ENCODE results near the gene TBL3. TPM values are rescaled to one million over a fixed set of nuclear protein-coding genes. Genes with fewer than 3 reads are reported as not detected.

TBL3 gene
- total RNA-seq, 2 experiments from 2014 or later = 29.4 to 30.7 TPM

DNA sequence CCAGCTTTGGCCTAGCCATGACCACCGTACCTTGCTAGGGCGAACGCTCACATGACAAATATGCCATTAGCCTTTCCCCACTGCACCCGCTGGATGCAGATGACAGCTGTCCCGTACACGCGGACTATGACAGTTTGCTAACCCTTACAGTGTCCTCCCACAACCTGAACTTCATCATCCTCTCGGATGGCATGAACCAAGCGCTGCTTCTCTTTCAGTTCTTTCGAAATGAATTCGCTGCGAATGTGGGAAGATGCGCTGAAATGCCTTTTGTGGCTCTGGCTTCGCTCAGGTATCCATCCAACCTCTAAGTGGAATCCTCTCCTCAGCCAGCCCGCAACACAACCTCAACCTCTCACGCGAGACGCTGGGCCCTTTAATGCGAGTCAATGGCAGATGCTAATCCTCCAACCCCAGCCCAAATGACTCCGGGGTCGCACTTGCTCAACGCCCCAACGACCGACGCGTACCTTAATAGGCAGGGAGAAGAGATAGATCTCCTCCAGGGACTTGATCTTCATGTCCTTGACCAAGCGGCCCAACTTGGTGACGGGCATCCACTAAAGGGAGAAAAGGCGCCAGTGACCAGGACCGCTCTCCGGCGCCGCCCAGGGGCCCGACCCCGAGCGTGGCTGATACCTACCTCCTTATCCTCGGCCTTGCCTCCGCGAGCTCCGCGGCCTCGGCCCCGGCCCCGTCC, 7.9 kb upstream of the TBL3 start:
- H3K36me3 Mint-ChIP-seq = peaks cover 22% of the 10 kb centered on the region
- H3K27me3 Mint-ChIP-seq = no peaks in the 10 kb centered on the region
- ATAC-seq (ENCODE audit: low read depth) (peak; percentile 11), DNase-seq (no peak)
- H3K27ac Mint-ChIP-seq = peak overlapping the region; percentile 96
- peak overlapping the region; percentile 96 for H3K4me3 Mint-ChIP-seq
- POLR2A ChIA-PET = interaction anchor here (0.5 to 3.6 kb wide), 32 partner anchors 8 to 1371 kb away, joined by 3 to 50 read pairs (median 6); partner anchors contain the start of genes E4F1, ECI1, GFER and MAPK8IP3
- peaks cover 44% of the 10 kb centered on the region for H3K4me1 Mint-ChIP-seq
- no peaks in the 10 kb centered on the region for H3K9me3 Mint-ChIP-seq

DNA sequence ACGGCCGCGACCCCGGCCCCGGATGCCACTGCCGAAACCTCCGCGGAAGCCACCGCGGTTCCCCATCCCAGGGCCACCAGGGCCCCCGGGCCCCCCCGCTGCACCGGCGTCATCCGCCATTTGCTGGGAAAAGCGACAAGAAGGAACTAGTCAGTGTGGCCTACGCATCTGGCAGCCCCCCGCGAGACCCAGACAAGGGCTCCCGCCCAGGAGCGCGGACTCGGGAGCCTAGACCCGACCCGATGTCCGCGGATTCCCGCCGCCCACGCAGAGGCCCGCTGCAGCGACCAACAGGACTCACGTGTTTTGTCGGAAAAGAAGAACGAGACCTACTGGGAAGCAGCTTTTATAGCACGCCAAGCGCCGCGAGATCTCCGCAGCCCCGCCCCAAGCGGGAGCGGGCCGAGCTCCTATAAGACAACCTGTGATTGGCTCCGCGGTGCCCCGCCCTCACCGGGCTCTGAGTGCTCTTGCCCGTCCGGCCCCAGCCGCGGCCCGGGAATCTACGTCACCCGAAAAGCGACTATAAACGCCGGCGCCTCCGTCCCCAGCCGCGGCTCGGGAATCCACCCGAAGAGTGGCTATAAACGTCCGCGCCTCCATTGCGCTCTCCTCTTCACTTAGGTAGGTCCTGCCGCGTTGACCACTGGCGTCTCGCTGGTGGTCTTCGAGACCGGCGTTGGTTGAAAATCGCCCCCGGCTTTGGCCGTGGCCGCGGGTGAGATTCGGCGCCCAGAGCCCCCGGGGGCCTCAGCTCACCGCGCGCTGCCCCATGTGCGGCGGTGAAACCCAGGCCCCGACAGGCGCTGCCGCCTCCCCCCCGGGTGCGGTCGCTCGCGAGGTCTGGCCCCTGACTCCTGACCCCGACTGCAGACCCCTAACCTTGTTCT, 7.1 kb upstream of the TBL3 start, which contains the start of gene RPS2:
TSS of gene RPS2 (minus strand) at position 321 of the 890 bp plus-strand sequence. CDS start at position 120, 201 bp downstream.
- Mint-ChIP-seq H3K4me1 (peaks cover 42% of the 10 kb centered on the region), H3K27me3 (no peaks in the 10 kb centered on the region), H3K27ac (peak within 1 kb of the TSS; percentile 96), H3K9me3 (no peaks in the 10 kb centered on the region), H3K36me3 (peaks cover 22% of the 10 kb centered on the region), H3K4me3 (peak within 1 kb of the TSS; percentile 96)
- peak; percentile 99 for DNase-seq
- POLR2A ChIA-PET = interaction anchor here (0.5 to 3.6 kb wide), 37 partner anchors 8 to 1372 kb away, joined by 3 to 50 read pairs (median 5); partner anchors contain the start of genes E4F1, ECI1, GFER and IFT140
- ATAC-seq (ENCODE audit: low read depth) = peak; percentile 90

DNA sequence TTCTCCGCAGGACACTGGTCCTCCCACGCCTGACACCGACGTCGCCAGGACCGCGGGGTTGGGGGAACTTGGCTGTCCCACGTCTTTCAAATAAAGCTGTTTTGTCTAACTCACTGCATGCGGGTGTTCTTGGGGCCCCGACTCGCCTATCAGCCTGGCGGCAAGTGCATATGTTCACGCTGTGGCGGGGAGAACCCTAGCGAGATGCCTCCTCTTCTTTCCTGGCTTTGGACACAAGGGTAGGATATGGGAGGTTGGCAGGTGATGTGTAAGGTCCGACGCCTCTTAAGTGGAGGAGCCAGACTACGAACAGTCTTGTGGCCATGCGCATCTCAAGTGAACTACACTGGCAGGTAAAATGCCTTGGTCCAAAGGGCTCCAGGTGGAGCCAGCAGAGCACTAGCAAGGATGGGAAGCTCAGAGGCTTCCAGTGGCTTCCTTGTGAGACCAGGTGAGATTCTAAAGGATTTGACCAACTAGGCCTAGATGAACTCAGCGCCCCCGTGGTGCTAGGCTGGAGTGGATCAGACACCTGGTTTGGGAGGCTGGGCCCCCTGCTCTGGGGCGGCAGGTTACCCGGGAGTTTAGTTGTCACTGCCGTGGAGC, 6.4 kb upstream of the TBL3 start:
- Mint-ChIP-seq H3K4me3 (peak overlapping the region; percentile 96), H3K4me1 (peaks cover 36% of the 10 kb centered on the region)

DNA sequence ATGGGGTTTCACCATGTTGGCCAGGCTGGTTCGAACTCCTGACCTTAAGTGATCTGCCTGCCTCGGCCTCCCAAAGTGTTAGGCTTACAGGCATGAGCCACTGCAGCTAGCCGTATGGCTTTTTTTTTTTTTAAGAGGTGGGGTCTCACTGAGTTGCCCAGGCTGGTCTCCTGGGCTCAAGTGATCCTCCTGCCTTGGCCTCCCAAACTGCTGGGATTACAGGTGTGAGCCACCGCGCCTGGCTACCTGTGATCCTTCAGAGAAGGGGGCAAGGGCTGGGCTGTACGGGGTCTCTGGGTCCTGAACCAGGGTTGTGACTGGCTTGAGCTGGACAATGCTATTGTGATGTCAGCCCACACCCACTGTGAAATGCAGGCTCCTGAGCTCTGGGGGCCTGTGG, 5.4 kb upstream of the TBL3 start, which contains the start of gene RNF151:
TSS of gene RNF151 (plus strand) at position 397 of the 400 bp plus-strand sequence. CDS start 26 bp downstream, outside the sequence.
- H3K27me3 Mint-ChIP-seq = no peaks in the 10 kb centered on the region
- H3K27ac Mint-ChIP-seq = peak within 1 kb of the TSS; percentile 96
- POLR2A ChIA-PET = interaction anchor here (1.4 to 3.6 kb wide), 5 partner anchors 15 to 189 kb away, joined by 3 to 50 read pairs (median 20); partner anchors contain the start of genes GFER, MSRB1, NOXO1 and TRAF7
- DNase-seq (no peak), ATAC-seq (ENCODE audit: low read depth) (no peak)
- no peaks in the 10 kb centered on the region for H3K9me3 Mint-ChIP-seq
- H3K4me3 Mint-ChIP-seq = peak within 1 kb of the TSS; percentile 96
- peaks cover 31% of the 10 kb centered on the region for H3K4me1 Mint-ChIP-seq
- peaks cover 14% of the 10 kb centered on the region for H3K36me3 Mint-ChIP-seq

More for the DNA sequence above, 6.4 kb upstream of the TBL3 start:
- Mint-ChIP-seq H3K36me3 (peaks cover 20% of the 10 kb centered on the region), H3K9me3 (no peaks in the 10 kb centered on the region), H3K27me3 (no peaks in the 10 kb centered on the region), H3K27ac (peak overlapping the region; percentile 96)
- ATAC-seq (ENCODE audit: low read depth) (no peak), DNase-seq (no peak)
- POLR2A ChIA-PET = interaction anchor here (0.6 to 3.6 kb wide), 26 partner anchors 8 to 1372 kb away, joined by 3 to 50 read pairs (median 6); partner anchors contain the start of genes ECI1, GFER, MSRB1 and NOXO1

DNA sequence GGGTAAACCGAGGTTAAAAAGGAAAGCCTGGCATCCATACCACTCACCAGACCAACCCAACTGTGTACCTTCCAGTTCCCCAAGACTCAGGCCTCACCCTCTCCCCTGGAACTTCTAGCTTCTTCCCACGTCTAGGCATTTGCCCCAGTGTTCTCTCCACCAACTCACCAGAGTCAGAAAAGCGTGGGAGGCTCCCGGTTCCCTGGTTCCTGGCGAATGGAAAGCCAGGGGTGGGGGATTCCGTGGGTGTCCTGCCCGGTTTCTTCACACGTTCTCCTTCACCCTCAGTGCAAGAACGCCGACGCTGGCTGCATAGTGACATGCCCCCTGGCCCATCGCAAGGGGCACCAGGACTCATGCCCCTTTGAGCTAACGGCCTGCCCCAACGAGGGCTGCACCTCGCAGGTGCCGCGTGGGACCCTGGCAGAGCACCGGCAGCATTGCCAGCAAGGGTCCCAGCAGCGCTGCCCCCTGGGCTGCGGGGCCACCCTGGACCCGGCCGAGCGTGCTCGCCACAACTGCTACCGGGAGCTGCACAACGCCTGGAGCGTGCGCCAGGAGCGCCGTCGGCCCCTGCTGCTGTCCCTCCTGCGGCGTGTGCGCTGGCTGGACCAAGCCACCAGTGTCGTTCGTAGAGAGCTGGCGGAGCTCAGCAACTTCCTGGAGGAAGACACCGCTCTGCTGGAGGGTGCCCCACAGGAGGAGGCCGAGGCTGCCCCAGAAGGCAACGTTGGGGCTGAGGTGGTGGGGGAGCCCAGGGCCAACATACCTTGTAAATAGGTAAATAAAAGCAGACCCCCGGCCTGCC, 3.5 kb upstream of the TBL3 start:
- POLR2A ChIA-PET = interaction anchor here (0.6 to 4.0 kb wide), 2 partner anchors 9 to 141 kb away, joined by 3 to 37 read pairs; partner anchors contain the start of gene NDUFB10
- Mint-ChIP-seq H3K4me1 (peaks cover 26% of the 10 kb centered on the region), H3K27ac (no peak overlapping the region), H3K9me3 (no peaks in the 10 kb centered on the region), H3K36me3 (peaks cover 9% of the 10 kb centered on the region), H3K27me3 (no peaks in the 10 kb centered on the region), H3K4me3 (no peak overlapping the region)
- ATAC-seq (ENCODE audit: low read depth) (no peak), DNase-seq (no peak)

DNA sequence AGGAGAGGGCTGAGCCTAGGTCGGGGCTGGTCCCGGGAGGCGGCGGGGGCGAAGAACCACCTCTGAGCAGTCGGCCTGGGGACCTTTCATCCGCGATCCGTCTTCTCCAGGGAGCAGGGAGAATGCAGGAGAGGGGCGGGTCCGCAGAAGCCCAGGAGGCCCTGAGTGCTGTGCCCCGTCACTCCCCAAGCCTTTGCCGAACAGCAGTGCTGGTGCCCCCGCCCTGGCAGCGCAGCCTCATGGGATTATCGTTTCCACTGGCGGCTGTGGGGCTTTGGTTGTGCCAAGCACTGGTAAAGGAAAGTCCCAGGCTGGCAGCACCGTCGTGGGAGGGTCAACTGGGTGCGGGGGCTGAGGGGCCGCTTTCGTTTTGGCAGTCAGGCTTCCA, 631 bp downstream of the TBL3 start:
- POLR2A ChIA-PET = interaction anchor here (1.0 to 4.0 kb wide), 11 partner anchors 8 to 190 kb away, joined by 3 to 37 read pairs (median 6); partner anchors contain the start of genes GFER, NDUFB10, NUBP2 and RPL3L

DNA sequence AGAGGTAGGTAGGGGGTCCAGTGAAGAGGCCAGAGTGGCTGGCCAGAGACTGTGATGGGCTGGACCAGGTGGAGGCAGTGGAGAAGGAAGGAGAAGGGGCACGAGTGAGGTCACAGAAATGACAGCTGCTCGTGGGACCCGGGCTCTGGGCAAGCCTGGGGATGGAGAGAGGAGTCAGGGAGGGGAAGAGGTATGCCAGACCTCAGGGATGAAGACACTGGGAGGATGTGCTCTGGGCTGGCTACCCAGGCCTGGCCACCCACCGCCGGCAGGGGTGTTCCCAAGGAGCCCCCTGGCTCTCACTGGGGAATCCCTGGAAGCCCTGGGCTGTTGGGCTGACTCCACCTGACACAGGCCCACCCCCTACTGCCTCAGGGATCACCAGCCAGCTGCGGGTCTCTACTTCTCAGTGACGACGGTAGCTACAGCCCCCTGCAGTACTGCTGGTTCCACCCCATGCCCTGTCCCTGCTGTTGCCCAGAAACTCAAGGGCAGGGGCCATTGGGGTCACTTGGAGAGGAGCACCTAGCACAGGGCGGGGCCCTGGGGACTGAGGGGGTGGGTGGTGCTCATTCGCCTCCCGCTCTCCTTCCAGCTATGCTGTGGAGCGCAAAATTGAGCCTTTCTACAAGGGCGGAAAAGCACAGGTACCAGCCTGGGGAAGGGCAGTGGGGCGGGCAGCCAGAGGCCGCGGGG, 1.8 kb downstream of the TBL3 start:
- no peak for DNase-seq
- H3K27ac Mint-ChIP-seq = no peak overlapping the region
- POLR2A ChIA-PET = interaction anchor here (1.0 to 1.1 kb wide), 2 partner anchors 9 to 182 kb away, joined by 3 to 5 read pairs; partner anchors contain the start of genes RPS2 and TRAF7
- no peaks in the 10 kb centered on the region for H3K27me3 Mint-ChIP-seq
- peaks cover 7% of the 10 kb centered on the region for H3K36me3 Mint-ChIP-seq
- ATAC-seq (ENCODE audit: low read depth) = no peak
- no peak overlapping the region for H3K4me3 Mint-ChIP-seq
- H3K4me1 Mint-ChIP-seq = peaks cover 12% of the 10 kb centered on the region
- H3K9me3 Mint-ChIP-seq = no peaks in the 10 kb centered on the region

More for the DNA sequence above, 631 bp downstream of the TBL3 start:
- Mint-ChIP-seq H3K4me3 (peak overlapping the region; percentile 96), H3K4me1 (peaks cover 12% of the 10 kb centered on the region), H3K9me3 (no peaks in the 10 kb centered on the region), H3K36me3 (peaks cover 7% of the 10 kb centered on the region), H3K27ac (peak overlapping the region; percentile 99), H3K27me3 (no peaks in the 10 kb centered on the region)
- DNase-seq = no peak
- no peak for ATAC-seq (ENCODE audit: low read depth)

DNA sequence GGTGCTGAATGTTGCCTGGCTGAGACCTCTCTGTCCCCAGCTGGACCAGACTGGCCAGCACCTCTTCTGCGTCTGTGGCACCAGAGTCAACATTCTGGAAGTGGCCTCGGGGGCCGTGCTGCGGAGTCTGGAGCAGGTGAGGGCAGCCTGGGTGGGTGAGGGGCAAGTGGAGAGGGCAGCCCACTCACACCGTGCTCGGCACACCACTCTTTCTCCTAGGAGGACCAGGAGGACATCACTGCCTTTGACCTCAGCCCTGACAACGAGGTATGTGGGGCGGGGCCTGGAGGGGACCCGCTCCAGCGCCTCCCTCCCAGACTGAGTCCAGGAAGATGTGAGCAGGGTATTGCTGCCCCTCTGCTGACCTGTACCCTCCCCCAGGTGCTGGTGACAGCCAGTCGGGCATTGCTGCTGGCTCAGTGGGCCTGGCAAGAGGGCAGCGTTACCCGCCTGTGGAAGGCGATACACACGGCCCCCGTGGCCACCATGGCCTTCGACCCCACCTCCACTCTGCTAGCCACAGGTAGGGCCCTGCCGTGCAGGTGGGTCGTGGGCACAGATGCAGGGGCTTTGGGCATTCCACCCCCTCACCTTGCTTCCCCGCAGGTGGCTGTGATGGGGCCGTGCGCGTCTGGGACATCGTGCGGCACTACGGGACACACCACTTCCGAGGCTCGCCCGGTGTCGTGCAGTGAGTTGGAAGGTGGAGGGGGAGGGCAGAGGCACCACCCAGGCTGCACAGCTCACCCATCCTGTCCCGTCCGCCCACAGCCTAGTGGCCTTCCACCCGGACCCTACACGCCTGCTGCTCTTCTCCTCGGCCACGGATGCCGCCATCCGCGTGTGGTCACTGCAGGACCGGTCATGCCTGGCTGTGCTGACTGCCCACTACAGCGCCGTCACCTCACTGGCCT, 2.6 kb downstream of the TBL3 start:
- Mint-ChIP-seq H3K27ac (no peak overlapping the region), H3K36me3 (peaks cover 7% of the 10 kb centered on the region), H3K4me1 (peaks cover 12% of the 10 kb centered on the region), H3K27me3 (no peaks in the 10 kb centered on the region), H3K9me3 (no peaks in the 10 kb centered on the region), H3K4me3 (no peak overlapping the region)
- ATAC-seq (ENCODE audit: low read depth) (no peak), DNase-seq (no peak)
- POLR2A ChIA-PET = interaction anchor here (1.8 kb wide), 1 partner anchor 10 kb away, joined by 9 read pairs; the partner anchor contains the start of gene RPS2

DNA sequence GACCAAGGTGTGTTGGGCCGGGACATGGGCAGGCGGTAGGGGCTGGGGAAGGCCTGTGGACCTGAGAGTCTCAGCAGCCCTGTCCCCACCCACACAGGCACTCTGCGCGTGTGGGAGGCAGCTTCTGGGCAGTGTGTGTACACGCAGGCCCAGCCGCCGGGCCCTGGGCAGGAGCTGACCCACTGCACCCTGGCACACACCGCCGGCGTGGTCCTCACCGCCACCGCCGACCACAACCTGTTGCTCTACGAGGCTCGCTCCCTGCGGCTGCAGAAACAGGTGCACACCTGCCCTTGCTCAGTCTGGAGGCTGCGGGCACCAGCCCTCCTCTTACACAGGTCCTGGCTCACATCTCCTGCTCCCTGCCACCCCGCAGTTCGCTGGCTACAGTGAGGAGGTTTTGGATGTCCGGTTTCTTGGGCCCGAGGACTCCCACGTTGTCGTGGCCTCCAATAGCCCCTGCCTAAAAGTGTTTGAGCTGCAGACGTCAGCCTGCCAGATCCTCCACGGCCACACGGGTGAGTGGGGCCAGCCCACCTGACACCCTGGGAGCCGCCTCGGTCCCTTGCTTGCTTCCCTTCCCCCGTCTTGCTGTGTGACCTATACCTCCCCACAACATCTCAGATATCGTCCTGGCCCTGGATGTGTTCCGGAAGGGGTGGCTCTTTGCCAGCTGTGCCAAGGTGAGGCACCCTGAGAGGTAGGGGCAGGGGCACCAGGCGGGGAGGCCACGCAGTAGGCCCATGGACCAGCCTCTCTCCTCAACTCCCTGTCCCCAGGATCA, 3.8 kb downstream of the TBL3 start:
- Mint-ChIP-seq H3K36me3 (peaks cover 7% of the 10 kb centered on the region), H3K9me3 (no peaks in the 10 kb centered on the region), H3K4me1 (peaks cover 12% of the 10 kb centered on the region), H3K4me3 (no peak overlapping the region), H3K27me3 (peaks cover 3% of the 10 kb centered on the region), H3K27ac (no peak overlapping the region)
- no peak for DNase-seq
- no peak for ATAC-seq (ENCODE audit: low read depth)
- POLR2A ChIA-PET = interaction anchor here (1.8 kb wide), 1 partner anchor 11 kb away, joined by 9 read pairs; the partner anchor contains the start of gene RPS2

DNA sequence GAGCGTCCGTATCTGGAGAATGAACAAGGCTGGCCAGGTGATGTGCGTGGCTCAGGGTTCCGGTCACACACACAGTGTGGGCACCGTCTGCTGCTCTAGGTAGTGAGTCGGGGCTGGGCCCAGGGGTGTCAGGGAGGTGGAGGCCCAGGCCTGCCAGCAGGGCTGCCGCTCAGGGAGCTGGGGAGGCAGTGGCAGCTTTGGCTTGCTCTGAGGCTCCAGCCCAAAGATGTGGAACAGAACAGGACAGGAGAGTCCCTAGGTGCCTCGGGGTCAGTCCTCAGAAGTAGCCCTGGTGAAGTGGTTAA, 4.3 kb downstream of the TBL3 start:
- no peaks in the 10 kb centered on the region for H3K9me3 Mint-ChIP-seq
- ATAC-seq (ENCODE audit: low read depth) (no peak), DNase-seq (no peak)
- peaks cover 7% of the 10 kb centered on the region for H3K36me3 Mint-ChIP-seq
- H3K27me3 Mint-ChIP-seq = peaks cover 7% of the 10 kb centered on the region
- H3K27ac Mint-ChIP-seq = no peak overlapping the region
- POLR2A ChIA-PET = interaction anchor here (1.8 kb wide), 1 partner anchor 11 kb away, joined by 9 read pairs; the partner anchor contains the start of gene RPS2
- peaks cover 10% of the 10 kb centered on the region for H3K4me1 Mint-ChIP-seq
- H3K4me3 Mint-ChIP-seq = no peak overlapping the region

All from activated naive CD8-positive, alpha-beta T cell treated with anti-CD3 and anti-CD28 coated beads, Interleukin-2, amount 10 ng/mL, durations not matched to agents 7 days and 5 days (primary cell).